ENCODE measurements around the gene ANKRD13A. TPM values are rescaled to one million over a fixed set of nuclear protein-coding genes. Genes with fewer than 3 reads are reported as not detected.
A peak's percentile ranks its signal among the peaks of the same experiment; 100 is the strongest.

The ANKRD13A gene
- polyA plus RNA-seq, 1 of the 3 experiments (the other 2 are of a cell fraction) = 42.8 TPM

- Histone ChIP-seq H3K9me2 (no peaks in the 10 kb centered on the region), H3K9me3 (no peaks in the 10 kb centered on the region), H3K79me2 (ENCODE audit: insufficient read depth) (no peaks in the 10 kb centered on the region), H3K27me3 (ENCODE audit: insufficient read depth) (no peaks in the 10 kb centered on the region), H3F3A (replicated peaks; ENCODE audit: insufficient read depth) (peaks cover 50% of the 10 kb centered on the region), H3K9ac (no peak overlapping the region), H3K36me3 (replicated peaks in 1 of 2; ENCODE audit: control insufficient read depth in 1 of 2, insufficient read depth in 2 of 2, low read length in 1 of 2) (peaks cover 38 to 40% of the 10 kb centered on the region in 2 experiments), H3K4me3 (ENCODE audit: low read depth in 2 of 2, low read length in 1 of 2) (no peak overlapping the region), H4K20me1 (ENCODE audit: insufficient read depth) (peaks cover 3% of the 10 kb centered on the region; the same call in 1 of the 2 replicates), H3K4me1 (ENCODE audit: control insufficient read depth in 1 of 2, insufficient read depth in 2 of 2, low read depth in 1 of 2, low read length in 1 of 2) (peaks cover 5 to 43% of the 10 kb centered on the region in 2 experiments), H2AFZ (ENCODE audit: low read depth) (no peak overlapping the region), H3K4me2 (no peak overlapping the region), H3K27ac (ENCODE audit: low read depth in 2 of 2, low read length in 1 of 2) (peak overlapping the region in 1 of 2 experiments; percentile 92; a peak in 1 of 4 replicates)
- ChIA-PET POLR2A (no interaction called here), CTCF (no interaction called here)
- DNase-seq = no peak
- no peak for TF ChIP-seq USF1 (IDR thresholded peaks at IDR 0.05; ENCODE audit: borderline replicate concordance, low read depth)
- TF ChIP-seq PBX3 (IDR thresholded peaks at IDR 0.05) = no peak
- no peak for TF ChIP-seq RAD21 (IDR thresholded peaks at IDR 0.05; ENCODE audit: low read length)
- TF ChIP-seq GATA2 (CRISPR knock-in tag; IDR thresholded peaks at IDR 0.05) = no peak
- TF ChIP-seq CHD2 (IDR thresholded peaks at IDR 0.05; ENCODE audit: low read length, partially characterized antibody) = no peak
- TF ChIP-seq ELF1 (IDR thresholded peaks at IDR 0.05) = no peak
- TF ChIP-seq RXRA (IDR thresholded peaks at IDR 0.05; ENCODE audit: borderline replicate concordance, low read depth) = no peak
- TF ChIP-seq NRF1 (IDR thresholded peaks at IDR 0.05; ENCODE audit: low read depth, low read length) = no peak
- no peak for TF ChIP-seq CTCF (IDR thresholded peaks at IDR 0.05)
- TF ChIP-seq MAX (IDR thresholded peaks at IDR 0.05; ENCODE audit: low read depth) = no peak
- no peak for TF ChIP-seq FOXM1 (IDR thresholded peaks at IDR 0.05; ENCODE audit: low read depth)
- WGBS (ENCODE audit: low lambda C conversion rate) = 96% methylated on average over 5 of the region's 5 CpGs
These were observed 45.6 kb upstream of the ANKRD13A start for GRCh38 chr12:109953656-109954055.

- no peak for DNase-seq
- WGBS (ENCODE audit: low lambda C conversion rate) = 96% methylated on average over 7 of the region's 7 CpGs
- Histone ChIP-seq H3K9ac (no peak overlapping the region), H3K4me1 (ENCODE audit: control insufficient read depth in 1 of 2, insufficient read depth in 2 of 2, low read depth in 1 of 2, low read length in 1 of 2) (peaks cover 0 to under 1% of the 10 kb centered on the region in 2 experiments; a peak in 1 of 4 replicates), H3K4me2 (no peak overlapping the region), H3F3A (replicated peaks; ENCODE audit: insufficient read depth) (peaks cover 13% of the 10 kb centered on the region), H3K4me3 (ENCODE audit: low read depth in 2 of 2, low read length in 1 of 2) (no peak overlapping the region), H3K79me2 (ENCODE audit: insufficient read depth) (no peaks in the 10 kb centered on the region), H3K27ac (ENCODE audit: low read depth in 2 of 2, low read length in 1 of 2) (no peak overlapping the region), H3K27me3 (ENCODE audit: insufficient read depth) (no peaks in the 10 kb centered on the region), H4K20me1 (ENCODE audit: insufficient read depth) (no peaks in the 10 kb centered on the region), H2AFZ (ENCODE audit: low read depth) (no peak overlapping the region), H3K36me3 (replicated peaks in 1 of 2; ENCODE audit: control insufficient read depth in 1 of 2, insufficient read depth in 2 of 2, low read length in 1 of 2) (peaks cover 36 to 50% of the 10 kb centered on the region in 2 experiments), H3K9me3 (no peaks in the 10 kb centered on the region), H3K9me2 (no peaks in the 10 kb centered on the region)
- CTCF ChIA-PET = no interaction called here
- TF ChIP-seq PBX3 (IDR thresholded peaks at IDR 0.05) (no peak), RFX5 (IDR thresholded peaks at IDR 0.05; ENCODE audit: low read length) (no peak), GATA2 (CRISPR knock-in tag; IDR thresholded peaks at IDR 0.05) (no peak), FOXJ3 (CRISPR knock-in tag; IDR thresholded peaks at IDR 0.05) (no peak), ELF1 (IDR thresholded peaks at IDR 0.05) (no peak), TCF12 (IDR thresholded peaks at IDR 0.05) (no peak), YY1 (IDR thresholded peaks at IDR 0.05; ENCODE audit: low read depth) (no peak)
- POLR2A ChIA-PET = no interaction called here
These were observed 40.9 kb upstream of the ANKRD13A start for GRCh38 chr12:109958374-109958773.

Measured in SK-N-SH (cell line).